Measurements from ENCODE around the gene RUFY1.

The RUFY1 gene

DNA sequence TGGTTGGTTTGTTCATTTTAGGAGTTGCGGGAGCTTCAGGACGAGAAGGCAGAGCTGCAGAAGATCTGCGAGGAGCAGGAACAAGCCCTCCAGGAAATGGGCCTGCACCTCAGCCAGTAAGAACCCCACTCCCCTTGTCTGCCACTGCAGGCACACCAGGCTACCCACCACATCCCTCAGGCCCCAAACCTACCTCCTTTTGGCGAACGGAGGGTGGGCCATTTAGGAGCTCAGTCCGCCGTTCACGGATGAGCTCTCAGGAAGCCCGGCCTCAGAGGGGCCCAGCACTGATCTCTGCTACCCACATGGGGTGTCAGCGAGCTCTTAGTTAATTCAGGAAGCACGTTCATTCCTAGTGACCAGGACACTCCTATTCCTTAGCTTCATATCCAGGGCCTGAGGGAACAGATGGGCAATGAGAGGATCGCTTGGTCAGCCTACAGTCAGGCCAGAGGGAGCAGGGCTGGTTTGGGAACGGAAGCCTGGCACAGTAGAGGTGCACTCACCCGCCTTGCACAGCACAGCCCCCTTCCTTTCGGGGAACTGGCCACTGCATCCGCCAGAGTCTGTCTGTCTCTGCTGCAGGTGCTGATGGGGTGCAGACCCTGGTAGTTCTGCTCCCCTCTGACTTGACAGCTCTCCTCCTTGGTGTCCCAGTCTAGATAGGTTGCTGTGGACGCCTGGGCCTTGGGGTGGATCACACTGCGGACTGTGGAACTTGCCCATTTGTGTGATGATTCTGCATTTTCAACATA lies 51.7 kb downstream of the RUFY1 start:
- in situ Hi-C loops (cut with MboI; ENCODE audit: low sequenced_read_pairs) = no loop called here

DNA sequence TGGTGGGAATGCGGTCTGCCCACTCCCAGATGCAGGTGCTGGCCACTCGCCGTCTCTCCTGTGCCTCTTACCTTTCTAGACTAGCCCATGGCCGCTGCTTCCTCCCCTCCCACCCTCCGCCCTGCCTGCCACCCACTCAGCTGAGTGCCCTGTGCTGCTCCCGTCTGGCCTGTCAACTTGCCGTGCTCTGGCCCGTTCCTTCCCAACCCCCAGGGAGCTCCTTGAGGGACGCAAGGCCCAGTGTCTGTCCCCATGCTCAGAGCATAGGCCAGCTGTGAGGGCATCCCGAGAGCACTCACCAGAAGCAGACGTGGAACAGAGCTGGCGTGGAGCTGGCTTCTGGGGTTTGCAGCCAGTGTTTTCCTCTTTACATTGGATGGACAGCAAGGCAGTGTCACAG lies 53.0 kb downstream of the RUFY1 start:
- in situ Hi-C loops (cut with MboI; ENCODE audit: low sequenced_read_pairs) = no loop called here

DNA sequence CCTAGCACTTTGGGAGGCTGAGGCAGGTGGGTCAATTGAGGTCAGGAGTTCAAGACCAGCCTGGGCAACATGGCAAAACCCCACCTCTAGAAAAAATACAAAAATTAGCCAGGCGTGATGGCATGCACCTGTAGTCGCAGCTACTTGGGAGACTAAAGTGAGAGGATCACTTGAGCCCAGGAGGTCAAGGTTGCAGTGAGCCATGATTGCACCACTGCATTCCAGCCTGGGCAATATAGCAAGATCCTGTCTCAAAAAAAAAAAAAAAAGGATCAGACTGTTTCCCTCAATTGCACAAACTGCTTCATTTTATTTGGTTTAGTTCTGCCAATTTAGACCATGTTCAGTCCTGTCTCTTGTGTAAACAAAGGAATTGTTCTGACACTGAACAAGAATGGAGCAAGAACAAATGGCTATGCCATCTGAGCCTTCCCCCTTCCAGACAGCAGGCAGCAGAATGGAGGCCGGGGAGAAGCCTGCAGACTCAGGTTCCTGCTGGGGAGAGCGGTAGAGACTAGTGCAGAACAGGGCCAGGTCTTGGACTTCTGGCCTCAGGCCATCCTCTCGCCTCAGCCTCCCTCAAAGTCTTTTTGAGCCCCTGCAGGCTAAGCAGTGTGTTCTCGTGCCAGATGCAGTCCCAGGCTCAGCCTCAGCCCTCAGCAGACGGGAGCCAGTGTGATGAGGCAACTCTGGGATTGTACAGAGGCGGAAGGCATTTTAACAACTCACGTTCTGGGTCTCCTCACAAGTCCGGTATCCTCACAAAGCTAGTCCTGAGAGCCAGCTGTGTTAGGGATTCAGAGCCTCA lies 54.9 kb downstream of the RUFY1 start:
- in situ Hi-C loops (cut with MboI; ENCODE audit: low sequenced_read_pairs) = no loop called here

DNA sequence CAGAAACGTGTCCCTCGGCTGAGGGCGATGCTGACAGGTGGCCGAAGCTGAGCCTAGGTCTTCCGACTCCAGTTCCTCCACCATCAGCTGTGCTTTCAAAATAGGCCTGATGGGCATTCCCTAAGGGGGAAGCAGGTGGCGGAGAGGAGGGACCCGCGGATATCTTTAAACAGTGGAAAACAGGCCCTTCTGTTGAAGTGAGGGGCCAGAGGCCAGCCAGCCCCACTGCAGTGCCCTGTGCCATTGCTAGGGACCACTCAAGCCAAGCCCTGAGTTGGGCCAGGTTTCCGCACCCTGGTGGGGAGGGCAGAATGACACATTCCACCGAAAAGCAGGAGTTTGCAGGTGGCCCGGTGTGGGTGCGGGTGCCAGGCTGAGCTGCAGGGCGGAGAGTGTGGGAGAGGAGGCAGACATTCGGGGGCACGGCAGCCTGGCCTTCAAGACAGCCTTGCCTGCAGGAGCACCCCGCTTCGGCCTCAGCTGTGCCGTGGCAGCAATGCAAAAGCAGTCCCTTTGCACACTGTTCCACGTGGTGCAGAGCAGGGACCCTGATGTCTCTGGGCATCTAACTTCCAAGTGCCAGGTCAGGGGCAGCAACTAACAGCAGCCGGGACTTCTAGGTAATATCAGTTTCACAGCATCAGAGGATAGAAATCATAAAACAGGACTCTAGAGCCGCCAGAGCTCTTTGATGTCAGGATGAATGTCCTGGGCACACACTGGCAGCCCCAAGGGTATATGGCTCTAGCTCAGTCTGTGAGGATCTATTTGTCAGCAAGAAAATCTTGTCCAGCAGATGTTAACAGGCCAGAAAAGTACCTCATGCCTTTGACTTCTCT lies 55.9 kb downstream of the RUFY1 start:
- in situ Hi-C loops (cut with MboI; ENCODE audit: low sequenced_read_pairs) = no loop called here

DNA sequence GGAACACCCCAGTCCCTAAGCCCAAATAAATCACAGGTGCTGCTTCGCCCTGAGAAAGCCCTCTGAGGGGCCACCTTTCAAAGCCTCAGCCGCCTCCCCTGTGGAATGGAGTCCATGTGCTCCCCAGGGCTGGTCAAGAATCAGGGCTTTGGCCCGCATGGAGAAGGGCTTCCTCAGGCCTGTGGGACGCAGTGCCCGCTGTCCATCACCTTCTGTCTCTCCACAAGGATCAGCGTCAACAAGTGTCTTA lies 56.5 kb downstream of the RUFY1 start:
- in situ Hi-C loops (cut with MboI; ENCODE audit: low sequenced_read_pairs) = no loop called here

DNA sequence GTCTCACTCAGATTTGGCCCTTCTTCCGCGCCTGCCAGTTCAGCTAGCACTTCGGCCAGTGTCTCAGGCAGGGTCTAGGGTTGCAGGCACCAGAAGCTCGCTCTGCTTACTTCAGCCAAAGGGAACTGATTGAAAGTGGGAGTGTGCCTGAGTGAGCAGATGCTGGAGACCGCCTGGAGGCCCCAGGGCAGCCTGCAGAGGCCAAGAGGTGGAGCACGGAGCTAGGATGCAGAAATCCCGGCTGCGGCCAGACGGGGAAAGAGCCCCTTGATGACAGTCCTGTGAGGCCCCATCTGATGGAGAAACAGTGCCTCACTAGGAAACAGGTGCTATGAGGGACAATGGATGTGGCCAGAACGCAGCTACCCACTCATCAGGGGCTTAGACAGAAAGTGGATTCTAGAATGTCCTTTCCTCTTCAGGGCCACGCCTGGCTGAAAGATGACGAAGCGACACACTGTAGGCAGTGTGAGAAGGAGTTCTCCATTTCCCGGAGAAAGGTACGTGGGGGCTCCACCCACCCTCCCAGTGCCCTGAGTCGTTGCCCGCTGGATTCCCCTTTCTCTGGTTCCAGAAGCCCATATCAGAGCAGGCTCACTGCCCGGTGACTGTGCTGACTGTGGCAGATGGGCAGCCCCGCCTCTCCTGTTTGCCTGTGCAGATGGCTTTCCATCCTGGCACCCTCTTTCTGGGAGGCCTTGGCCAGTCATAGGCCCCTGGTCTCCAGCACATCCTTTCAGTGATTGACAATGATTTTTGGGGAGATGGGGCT lies 57.0 kb downstream of the RUFY1 start:
- in situ Hi-C loops (cut with MboI; ENCODE audit: low sequenced_read_pairs) = no loop called here

DNA sequence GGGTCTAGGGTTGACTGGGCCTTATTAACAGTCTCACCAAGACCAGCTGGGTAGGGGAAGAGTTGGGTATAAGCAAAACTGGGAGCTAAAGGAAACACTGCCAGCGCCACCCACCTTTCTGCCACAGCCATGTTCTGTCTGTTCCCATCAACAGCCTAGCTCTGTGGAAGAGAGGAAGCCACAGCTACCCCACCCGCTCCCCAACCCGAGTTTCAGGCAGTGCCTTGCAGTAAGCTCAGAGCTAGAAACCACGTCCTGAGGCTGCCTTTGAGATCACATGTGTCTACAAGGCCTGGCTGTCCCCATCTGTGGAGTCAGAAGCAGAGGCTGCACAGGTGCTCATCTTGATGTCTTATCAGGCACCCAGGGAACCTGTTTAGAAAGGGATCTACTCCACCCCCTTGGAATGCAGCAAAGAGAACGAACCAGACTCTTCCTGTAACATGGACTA lies 57.8 kb downstream of the RUFY1 start:
- in situ Hi-C loops (cut with MboI; ENCODE audit: low sequenced_read_pairs) = no loop called here

DNA sequence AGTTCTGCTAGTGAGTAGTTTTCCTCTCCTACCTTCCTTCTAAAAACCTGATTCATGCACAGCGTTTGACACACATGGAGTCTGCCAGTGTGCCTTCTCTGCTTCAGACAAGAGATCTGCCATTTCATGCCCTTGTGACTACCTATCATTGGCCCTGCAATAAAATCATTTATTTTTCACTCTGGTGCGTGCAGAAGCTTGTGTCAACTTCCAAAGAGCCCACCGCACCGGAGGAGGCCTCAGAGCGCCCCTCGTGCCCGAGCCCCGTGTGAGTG lies 59.4 kb downstream of the RUFY1 start:
- in situ Hi-C loops (cut with MboI; ENCODE audit: low sequenced_read_pairs) = no loop called here

DNA sequence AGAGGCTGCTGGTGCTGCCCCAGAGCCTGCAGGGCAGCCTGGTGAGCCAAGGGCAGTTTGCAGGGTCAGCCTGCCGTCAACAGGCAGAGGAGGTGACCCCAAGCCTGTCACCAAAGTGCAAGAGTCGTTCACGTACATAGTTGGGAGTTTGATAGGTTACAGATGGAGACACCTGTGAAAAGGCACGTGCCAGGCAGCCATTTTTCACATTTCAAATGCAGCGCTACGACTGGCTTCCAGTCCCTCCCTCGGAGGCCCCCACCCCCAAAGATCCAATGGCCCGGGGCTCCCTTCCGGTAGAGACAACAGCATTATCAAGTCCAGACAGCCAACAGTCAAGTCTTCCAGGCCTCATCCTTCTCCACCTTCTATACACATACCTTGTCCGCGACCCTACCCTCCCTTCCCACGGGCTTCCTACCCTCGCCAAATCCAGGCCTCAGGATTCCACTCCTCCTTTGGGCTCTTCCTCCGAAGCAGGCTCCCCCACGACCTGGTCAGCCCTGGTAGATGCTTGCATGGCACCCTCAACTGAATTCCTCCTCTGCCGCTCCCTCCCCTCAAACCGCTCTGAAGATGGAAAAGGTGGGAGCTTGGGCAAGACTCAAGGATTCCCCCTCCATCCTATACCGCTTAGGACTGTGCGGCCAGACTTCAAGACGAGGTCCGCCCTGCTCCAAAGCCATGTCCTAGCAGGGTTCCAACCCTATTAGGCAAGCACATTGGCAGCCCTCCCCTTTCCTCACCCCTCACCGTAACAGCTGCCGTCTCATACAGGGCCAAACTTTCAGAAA lies 60.0 kb downstream of the RUFY1 start:
- in situ Hi-C loops (cut with MboI; ENCODE audit: low sequenced_read_pairs) = no loop called here

DNA sequence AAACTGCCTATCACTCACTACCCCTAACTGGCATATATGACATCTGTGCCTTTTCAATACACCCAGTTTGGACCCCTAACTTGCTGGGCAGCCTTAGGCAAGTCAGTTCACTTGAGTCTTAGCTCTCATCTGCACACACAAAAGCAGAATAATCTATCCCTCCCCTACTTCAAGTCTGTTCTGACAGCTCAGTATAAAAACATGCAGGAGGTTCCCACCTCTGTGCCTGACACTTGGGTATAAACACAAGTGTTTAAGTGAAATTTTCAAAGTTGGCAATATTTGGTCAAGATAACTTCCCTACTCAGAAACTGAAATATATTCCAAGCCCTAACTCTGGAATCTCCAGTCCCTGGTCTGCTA lies 60.5 kb downstream of the RUFY1 start:
- in situ Hi-C loops (cut with MboI; ENCODE audit: low sequenced_read_pairs) = no loop called here

DNA sequence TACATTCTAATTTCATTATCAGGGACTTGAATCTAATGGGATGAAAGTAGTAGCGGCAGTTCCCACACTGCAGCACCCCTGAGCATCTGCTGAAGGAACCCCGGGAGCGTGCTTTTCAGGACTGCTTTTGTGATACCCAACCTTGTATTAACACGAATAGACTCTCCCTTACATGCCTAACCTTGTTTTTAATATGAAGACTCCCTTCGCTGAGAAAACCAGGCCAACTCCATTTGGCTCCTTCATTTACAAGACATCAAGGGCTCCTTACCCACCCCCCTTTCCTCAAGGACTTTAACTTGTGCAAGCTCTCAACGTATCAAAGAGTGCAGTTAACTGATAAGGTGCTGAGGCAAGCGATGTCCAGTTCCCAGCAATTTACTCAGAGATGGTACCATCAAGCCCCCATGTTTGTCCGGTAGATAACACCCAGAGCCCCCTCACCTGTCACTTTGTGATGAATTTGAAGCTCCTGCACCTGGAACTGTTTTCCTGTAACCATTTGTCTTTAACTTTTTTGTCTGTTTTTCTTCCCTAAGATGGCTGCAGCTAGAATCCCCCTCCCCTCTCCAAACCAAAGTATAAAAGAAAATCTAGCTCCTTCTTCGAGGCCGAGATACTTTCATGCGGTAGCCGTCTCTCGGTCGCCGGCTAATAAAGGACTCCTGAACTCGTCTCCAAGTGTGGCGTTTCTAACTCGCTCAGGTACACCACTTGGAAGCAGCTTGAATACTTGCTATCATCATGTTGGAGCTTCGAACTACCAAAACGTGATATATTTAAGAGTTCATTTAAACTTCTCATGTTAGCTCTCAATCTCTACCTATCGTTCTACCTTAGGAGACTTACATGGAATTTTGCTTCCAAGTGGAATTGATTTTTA lies 62.5 kb downstream of the RUFY1 start:
- in situ Hi-C loops (cut with MboI; ENCODE audit: low sequenced_read_pairs) = no loop called here

DNA sequence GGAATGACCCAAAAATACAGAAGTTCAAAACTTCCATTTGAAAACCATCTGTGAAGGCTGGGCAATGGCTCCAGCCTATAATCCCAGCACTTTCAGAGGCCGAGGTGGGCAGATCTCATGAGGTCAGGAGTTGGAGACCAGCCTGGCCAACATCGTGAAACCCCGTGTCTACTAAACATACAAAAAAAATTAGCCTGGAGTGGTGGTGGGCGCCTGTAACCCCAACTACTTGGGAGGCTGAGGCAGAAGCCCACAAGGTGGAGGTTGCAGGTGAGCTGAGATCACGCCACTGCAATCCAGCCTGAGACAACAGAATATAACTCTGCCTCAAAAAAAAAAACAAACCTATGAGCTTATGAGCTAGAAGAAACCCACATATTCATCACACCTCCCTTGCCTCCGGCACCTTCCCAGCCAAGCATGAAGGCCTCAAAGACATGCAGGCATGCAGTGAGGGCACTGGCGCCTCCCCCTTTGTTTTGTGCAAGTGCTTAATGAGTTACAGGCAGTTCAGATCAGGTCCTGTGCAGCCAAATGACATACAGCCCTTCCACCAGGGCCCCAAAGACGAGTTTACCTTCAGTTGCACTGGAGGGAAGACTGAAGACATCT lies 63.2 kb downstream of the RUFY1 start:
- in situ Hi-C loops (cut with MboI; ENCODE audit: low sequenced_read_pairs) = no loop called here

DNA sequence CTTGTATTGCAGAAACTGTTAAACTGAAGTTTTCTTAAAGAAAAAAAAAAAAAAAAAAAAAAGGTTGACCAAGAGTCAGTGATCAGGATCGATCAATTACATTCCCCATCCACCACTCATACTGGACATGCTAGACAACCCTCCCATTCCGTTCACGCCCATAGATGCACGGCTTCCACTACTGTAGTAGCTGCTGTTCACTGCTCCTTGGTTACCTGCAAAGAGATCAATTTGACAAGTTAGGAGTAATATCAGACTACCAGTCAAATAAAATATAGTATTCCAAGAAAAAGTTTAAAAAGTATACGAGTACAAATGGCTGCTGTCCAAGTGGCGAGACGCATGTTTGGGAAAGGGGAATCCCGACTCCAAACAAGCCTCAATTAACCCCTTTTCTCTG lies 64.4 kb downstream of the RUFY1 start:
- in situ Hi-C loops (cut with MboI; ENCODE audit: low sequenced_read_pairs) = no loop called here

DNA sequence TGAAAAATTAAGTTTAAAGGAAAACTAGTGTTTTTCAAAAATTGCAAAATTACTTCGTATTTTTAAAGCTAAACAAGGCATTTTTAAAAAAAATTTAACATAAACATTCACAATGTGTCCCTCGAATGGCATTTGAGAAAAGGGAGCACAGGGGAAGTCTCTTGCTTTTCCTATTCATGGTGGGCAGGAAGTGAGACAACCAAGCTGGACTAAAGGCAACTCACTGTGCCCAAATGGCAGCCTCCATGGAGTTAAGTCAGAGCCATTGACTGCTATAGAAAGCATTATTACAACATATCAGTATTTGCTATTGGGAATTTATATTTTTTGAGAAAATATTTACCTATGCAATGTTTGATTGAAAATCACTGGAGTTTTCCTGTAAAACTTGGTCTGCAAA lies 64.8 kb downstream of the RUFY1 start:
- in situ Hi-C loops (cut with MboI; ENCODE audit: low sequenced_read_pairs) = no loop called here

DNA sequence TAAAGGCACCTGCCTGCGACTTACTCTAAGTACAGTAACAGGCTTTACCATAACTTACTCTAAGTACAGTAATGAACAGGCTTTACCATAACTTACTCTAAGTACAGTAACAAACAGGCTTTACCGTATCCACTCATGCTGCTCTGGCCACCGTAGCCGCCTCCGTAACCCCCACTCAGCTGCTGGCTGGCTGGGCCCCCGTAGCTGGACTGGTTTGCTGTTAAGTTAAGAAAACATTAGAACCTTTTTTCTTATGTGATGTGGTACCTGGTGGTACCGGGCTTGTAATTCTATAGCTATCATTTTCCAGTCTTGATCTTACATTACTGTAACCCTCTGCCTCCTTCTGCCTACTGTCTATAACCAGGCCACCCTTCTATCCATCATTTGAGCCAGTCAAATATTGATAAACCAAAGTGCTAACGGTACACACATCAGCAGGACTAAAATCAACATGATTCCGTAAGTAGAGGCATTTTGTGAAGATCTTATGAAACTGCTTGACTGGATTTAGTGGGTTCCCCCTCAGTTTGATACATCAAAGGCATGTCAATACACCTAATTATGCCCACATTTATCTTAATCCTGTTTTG lies 65.7 kb downstream of the RUFY1 start:
- in situ Hi-C loops (cut with MboI; ENCODE audit: low sequenced_read_pairs) = no loop called here

DNA sequence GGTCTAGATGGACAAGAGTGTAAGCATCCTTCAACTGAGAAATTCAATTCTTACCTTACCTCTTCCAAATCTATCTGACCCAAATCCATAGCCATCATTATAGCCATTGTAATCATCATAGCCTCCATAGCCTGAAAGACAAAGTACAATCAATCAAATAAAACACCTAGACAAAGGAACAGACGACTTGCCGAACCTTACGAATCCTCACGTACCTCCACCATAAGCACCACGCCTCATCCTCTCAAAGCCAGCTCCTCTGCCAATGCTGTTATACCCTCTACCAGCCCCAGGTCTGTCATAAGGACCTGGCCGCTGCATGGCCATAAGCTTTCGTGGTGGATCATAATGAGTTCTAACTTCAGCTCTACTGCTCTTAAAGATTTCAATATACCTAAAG lies 67.6 kb downstream of the RUFY1 start:
- in situ Hi-C loops (cut with MboI; ENCODE audit: low sequenced_read_pairs) = no loop called here

DNA sequence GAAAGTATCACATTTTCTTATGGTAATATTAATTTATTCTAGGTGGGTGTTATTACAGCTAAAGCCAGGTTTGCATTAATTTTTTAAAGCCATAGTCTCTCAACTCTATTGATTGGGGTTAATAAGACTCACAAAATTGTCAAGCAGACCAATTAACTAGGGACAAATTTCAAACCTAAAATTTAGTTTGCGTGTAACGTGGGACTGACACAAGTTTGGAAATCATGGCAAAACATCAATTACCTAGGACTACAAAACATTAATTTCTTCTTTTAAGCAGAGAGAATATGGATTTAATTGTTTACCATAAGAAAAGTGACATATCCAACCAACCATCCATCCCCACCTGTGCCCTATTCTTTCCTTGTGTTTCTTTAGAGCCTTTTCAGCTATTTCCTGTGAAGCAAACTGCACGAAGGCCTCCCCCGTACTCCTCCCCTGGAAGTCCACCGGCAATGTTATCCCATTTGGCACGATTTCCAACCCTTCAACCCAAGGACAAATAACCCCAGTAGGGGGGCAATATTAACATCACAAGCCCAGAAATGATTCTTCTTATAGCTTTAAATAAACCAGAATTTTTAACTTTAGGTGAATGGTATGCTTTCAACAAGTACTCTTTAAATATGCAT lies 68.7 kb downstream of the RUFY1 start:
- in situ Hi-C loops (cut with MboI; ENCODE audit: low sequenced_read_pairs) = no loop called here

DNA sequence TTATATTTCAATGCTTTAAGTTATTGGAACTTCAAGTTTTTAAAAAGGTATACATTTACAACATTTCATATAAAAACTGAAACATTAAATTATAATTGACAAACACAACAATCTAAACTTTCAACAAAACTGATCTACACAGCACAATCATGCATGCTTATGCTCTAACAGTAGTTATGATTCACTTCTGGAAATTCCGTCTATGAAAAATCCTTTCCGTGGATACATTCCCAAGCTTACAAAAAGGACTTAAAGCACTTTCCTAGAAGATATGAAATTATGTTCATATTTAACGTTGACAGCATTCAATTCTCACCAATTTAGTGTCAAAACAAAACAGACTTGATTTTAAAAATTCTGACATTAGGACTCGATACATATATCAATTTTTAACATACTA lies 69.4 kb downstream of the RUFY1 start:
- in situ Hi-C loops (cut with MboI; ENCODE audit: low sequenced_read_pairs) = no loop called here

All from HL-60/S4 treated with phorbol 12-myristate 13-acetate at 8.2 ng/mL for 4 days and 3 days (cell line).